Erythroblast (primary cell): ENCODE results near the gene ZNF169.
"Not testable (repeated sequence)": the region's sequence is repeated elsewhere in the genome, so short reads cannot be mapped to it uniquely, and the experiment has no call there.

Experiments
- GATA1 ChIP-seq: IDR thresholded peaks from 2 replicates; pipeline ENCODE4 v1.6.1; 2011; ENCODE audit warnings: low read depth, mild to moderate bottlenecking, control low read depth, low read length, moderate library complexity
- POLR2A ChIP-seq: IDR thresholded peaks from 2 replicates; pipeline ENCODE4 v1.6.1; 2011; ENCODE audit warnings: mild to moderate bottlenecking, low read length

DNA sequence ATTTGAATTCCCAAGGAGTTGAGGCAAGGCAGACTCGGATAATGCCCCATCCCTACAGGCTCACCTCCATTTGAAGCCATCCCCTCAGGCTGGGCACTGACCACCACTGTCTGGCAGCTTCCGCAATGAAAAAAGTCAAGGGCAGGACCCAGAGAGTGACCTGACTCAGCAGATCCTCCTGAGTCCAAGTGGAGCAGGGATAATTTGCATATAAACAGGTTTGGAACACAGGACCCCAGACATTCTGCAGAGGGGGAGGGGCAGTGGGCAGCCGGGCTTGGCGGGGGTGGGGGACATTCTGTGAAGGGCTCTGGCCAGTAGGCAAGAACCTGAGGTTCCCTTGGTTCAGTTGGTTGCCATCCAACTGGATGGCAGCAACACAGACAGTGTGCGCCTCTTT, 69.4 kb downstream of the ZNF169 start, which contains the start of gene NUTM2F:
- TF ChIP-seq POLR2A, GATA1: not testable (repeated sequence)
